ENCODE results near the gene RUVBL1. TPM values are rescaled to one million over a fixed set of nuclear protein-coding genes. Genes with fewer than 3 reads are reported as not detected.

RUVBL1 gene
- total RNA-seq, 1 experiment from 2014 or later, result 153 TPM

- intact Hi-C loops (cut with micrococcal nuclease; ENCODE audit: unreplicated experiment), result no loop called here
- Histone ChIP-seq H3K4me3 (ENCODE audit: low read depth, low read length, poor library complexity, severe bottlenecking) (no peak overlapping the region), H3K36me3 (ENCODE audit: insufficient read depth, low read length, poor library complexity, severe bottlenecking) (peaks cover 68% of the 10 kb centered on the region), H3K27me3 (replicated peaks; ENCODE audit: insufficient read depth, low read depth, low read length, poor library complexity) (no peaks in the 10 kb centered on the region), H3K4me1 (ENCODE audit: insufficient read depth, low read length, poor library complexity, severe bottlenecking) (peaks cover 8% of the 10 kb centered on the region), H3K27ac (ENCODE audit: low read depth, low read length, poor library complexity, severe bottlenecking) (no peak overlapping the region), H3K9me3 (ENCODE audit: low read depth, low read length, poor library complexity, severe bottlenecking) (no peaks in the 10 kb centered on the region)
- no TSS peak for BruUV-seq (replicated peaks)
- ChIA-PET POLR2A (ENCODE audit: low non-redundant PET) (no interaction called here), CTCF (no interaction called here)
- DNase-seq (ENCODE audit: low spot score), result no peak
- TF ChIP-seq CTCF (conservative IDR thresholded peaks at IDR 0.05; ENCODE audit: low read depth, low read length) (no peak), EZH2 (IDR thresholded peaks at IDR 0.05; ENCODE audit: borderline replicate concordance, low read depth, low read length, poor library complexity, severe bottlenecking) (no peak)
Observed at GRCh38 chr3:128082546-128082945, 41.1 kb downstream of the RUVBL1 start.

- H3K9me3 ChIP-seq (ENCODE audit: low read depth, low read length, poor library complexity, severe bottlenecking), result no peaks in the 10 kb centered on the region
- ChIA-PET POLR2A (ENCODE audit: low non-redundant PET) (no interaction called here), CTCF (no interaction called here)
- no peaks in the 10 kb centered on the region for H3K27me3 ChIP-seq (replicated peaks; ENCODE audit: insufficient read depth, low read depth, low read length, poor library complexity)
- H3K4me1 ChIP-seq (ENCODE audit: insufficient read depth, low read length, poor library complexity, severe bottlenecking), result peaks cover 8% of the 10 kb centered on the region
- BruUV-seq (replicated peaks), result no TSS peak
- DNase-seq (ENCODE audit: low spot score), result no peak
- peaks cover 61% of the 10 kb centered on the region for H3K36me3 ChIP-seq (ENCODE audit: insufficient read depth, low read length, poor library complexity, severe bottlenecking)
- no peak overlapping the region for H3K27ac ChIP-seq (ENCODE audit: low read depth, low read length, poor library complexity, severe bottlenecking)
- no peak overlapping the region for H3K4me3 ChIP-seq (ENCODE audit: low read depth, low read length, poor library complexity, severe bottlenecking)
- TF ChIP-seq CTCF (conservative IDR thresholded peaks at IDR 0.05; ENCODE audit: low read depth, low read length) (no peak), EZH2 (IDR thresholded peaks at IDR 0.05; ENCODE audit: borderline replicate concordance, low read depth, low read length, poor library complexity, severe bottlenecking) (no peak)
- intact Hi-C loops (cut with micrococcal nuclease; ENCODE audit: unreplicated experiment), result no loop called here
Observed at GRCh38 chr3:128081846-128082245, 41.8 kb downstream of the RUVBL1 start.

- ChIA-PET CTCF (no interaction called here), POLR2A (ENCODE audit: low non-redundant PET) (no interaction called here)
- Histone ChIP-seq H3K36me3 (ENCODE audit: insufficient read depth, low read length, poor library complexity, severe bottlenecking) (peaks cover 54% of the 10 kb centered on the region), H3K27me3 (replicated peaks; ENCODE audit: insufficient read depth, low read depth, low read length, poor library complexity) (no peaks in the 10 kb centered on the region), H3K9me3 (ENCODE audit: low read depth, low read length, poor library complexity, severe bottlenecking) (no peaks in the 10 kb centered on the region), H3K4me3 (ENCODE audit: low read depth, low read length, poor library complexity, severe bottlenecking) (no peak overlapping the region), H3K4me1 (ENCODE audit: insufficient read depth, low read length, poor library complexity, severe bottlenecking) (peaks cover 11% of the 10 kb centered on the region), H3K27ac (ENCODE audit: low read depth, low read length, poor library complexity, severe bottlenecking) (no peak overlapping the region)
- no TSS peak for BruUV-seq (replicated peaks)
- no peak for DNase-seq (ENCODE audit: low spot score)
- TF ChIP-seq CTCF (conservative IDR thresholded peaks at IDR 0.05; ENCODE audit: low read depth, low read length), result no peak
- no peak for TF ChIP-seq EZH2 (IDR thresholded peaks at IDR 0.05; ENCODE audit: borderline replicate concordance, low read depth, low read length, poor library complexity, severe bottlenecking)
- intact Hi-C loops (cut with micrococcal nuclease; ENCODE audit: unreplicated experiment), result no loop called here
Observed at GRCh38 chr3:128081226-128081625, 42.4 kb downstream of the RUVBL1 start.
